Activated T-cell treated with anti-CD3 and anti-CD28 coated beads for 48 hours (primary cell): Measurements from ENCODE around the gene IFNA14.
"Not testable (repeated sequence)": the region's sequence is repeated elsewhere in the genome, so short reads cannot be mapped to it uniquely, and the experiment has no call there.

Source experiments
- DNase-seq: peaks from one replicate; pipeline ENCODE4 v3.0.0-alpha.2; 2020; ENCODE audit warnings: low read depth

Gene IFNA14

DNA sequence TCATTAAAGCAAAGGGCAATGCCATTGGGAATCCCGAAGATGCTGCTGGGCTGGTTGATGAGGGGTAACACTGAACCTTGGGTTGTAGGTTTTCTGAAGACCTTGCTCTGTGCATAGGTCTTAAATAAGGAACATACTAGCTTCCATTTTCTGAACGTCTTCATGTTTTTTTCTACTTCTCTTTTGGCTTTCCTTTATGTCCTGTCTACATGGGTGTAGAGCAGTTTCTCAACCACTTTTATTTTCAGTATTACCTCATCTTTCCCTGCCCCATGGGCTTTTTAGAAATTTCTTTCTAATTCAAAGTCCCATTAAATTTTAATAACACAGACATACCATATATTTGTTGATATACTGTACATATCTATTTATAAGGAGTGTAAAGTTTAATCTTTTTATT lies at the start of gene IFNA14:
Gene IFNA14 (minus strand): TSS at position 95 of the 400 bp plus-strand sequence. CDS start 70 bp downstream, at position 25.
- no peak for DNase-seq

GRCh38 chr9:21287280-21287679 lies 47.5 kb upstream of the IFNA14 start:
- no peak for DNase-seq

- no peak for DNase-seq
Measured at GRCh38 chr9:21286659-21287058, 46.9 kb upstream of the IFNA14 start.

GRCh38 chr9:21286099-21286498 lies 46.3 kb upstream of the IFNA14 start:
- no peak for DNase-seq

DNA sequence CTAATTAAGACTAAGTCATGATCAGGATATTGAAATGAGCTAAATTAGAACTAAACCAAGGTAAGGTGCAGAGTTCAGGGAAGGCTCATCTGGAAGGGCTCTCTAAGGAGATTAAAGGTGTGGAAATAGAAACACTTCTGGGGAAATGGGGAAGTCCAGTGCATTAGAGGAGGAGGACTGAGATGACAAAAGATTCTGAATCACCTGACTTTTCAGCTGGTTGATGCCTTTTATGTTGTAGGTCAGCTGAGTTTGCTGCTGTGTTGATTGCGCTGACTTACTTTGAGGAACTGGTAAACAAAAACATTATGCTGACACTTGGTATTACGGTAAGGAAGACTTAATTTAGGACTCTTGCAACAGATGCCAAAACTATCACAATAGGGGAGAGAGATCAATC lies 41.5 kb upstream of the IFNA14 start:
- DNase-seq, result no peak

DNA sequence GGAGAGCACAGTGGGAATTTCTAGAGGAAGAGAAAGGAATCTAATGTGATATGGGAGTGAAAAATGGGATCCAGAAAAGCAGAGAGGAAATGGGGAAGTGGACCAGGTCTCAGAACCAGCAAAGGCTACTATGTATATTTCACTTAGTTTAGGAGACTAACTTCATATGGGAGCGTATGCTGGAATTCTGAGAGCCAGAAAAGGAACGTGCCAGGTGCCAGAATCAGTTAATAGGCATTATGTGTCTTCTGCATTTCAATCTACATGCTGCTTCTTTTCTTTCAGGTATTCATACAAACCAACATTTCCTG lies 28.5 kb upstream of the IFNA14 start:
- DNase-seq, result no peak

DNA sequence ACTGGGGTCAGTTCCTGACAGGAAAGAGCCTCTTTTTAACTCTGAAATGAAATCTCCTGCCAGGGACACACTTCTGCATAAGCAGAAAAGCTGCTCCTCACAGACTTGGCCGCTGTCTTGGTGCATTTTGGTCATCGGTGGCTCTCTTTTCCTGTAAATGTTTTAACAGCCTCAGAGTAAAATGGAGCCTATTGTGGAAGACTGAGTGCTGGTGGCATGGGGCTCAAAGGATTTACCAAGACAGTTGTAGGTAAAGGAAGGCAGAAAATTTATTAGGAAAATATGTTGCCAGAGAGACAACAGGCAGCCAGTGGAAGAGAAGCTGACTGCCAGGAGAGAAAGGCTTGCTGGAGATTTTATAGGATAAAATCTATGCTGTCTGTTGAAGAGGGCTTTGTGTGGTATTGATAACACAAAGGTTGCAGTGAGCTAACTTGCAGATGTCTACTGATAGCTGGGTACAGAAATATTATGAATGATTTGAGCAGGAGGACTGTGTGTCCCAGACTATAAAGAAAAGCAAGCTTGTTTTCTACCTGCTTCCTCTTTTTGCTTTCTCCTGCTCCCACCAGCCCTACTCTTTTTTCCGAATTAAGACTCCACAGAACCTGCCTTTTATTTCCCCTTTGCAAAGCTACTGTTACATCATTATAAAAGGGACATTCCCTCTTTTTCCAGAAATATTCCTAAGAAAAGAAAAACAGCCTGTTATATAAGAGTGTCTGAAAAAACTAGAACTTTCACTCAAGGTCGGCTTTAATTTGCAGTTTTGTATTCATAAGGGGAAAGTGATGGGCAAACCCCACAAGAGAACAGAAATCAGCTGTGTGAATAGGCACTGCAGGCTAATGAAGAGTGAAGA lies 27.9 kb upstream of the IFNA14 start:
- no peak for DNase-seq

- no peak for DNase-seq
Measured at GRCh38 chr9:21266733-21267484, 27.1 kb upstream of the IFNA14 start.

DNA sequence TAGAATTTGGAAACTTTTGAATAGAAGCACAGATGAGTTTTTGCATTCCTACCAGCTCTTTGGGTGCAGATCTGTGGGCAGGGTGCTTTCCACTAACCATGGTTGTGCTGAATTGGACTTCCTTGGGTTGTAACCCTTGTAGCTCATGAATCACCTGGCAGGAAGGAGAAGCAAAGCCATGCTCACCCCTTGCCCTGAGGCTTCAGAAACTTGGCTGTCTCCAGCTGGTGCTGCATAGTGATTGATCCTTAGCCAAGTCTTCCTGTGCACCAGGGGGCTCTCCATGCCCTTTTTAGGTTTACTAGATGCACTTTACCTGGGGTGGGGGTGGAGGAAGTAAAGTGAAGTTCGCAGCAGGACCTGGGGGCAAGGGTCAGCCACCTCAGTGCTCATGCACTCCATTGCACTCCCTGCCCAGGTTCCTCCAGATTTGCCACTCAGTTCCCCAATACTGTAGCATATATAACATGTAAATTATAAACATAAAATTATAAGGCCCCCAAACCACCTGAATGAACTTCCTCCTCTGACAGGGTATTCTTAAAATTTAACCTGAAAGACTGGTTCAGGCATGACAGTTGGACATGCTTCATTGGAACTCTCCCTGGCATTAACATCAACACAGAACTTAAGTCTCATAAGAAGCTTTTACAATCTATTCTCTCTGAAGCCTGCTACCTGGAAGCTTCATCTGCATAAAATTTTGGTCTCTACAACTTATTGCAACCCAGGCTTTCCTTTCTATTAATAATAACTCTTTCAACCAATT lies 25.8 kb upstream of the IFNA14 start:
- DNase-seq, result no peak

GRCh38 chr9:21255538-21256212 lies 15.9 kb upstream of the IFNA14 start:
- no peak for DNase-seq

DNA sequence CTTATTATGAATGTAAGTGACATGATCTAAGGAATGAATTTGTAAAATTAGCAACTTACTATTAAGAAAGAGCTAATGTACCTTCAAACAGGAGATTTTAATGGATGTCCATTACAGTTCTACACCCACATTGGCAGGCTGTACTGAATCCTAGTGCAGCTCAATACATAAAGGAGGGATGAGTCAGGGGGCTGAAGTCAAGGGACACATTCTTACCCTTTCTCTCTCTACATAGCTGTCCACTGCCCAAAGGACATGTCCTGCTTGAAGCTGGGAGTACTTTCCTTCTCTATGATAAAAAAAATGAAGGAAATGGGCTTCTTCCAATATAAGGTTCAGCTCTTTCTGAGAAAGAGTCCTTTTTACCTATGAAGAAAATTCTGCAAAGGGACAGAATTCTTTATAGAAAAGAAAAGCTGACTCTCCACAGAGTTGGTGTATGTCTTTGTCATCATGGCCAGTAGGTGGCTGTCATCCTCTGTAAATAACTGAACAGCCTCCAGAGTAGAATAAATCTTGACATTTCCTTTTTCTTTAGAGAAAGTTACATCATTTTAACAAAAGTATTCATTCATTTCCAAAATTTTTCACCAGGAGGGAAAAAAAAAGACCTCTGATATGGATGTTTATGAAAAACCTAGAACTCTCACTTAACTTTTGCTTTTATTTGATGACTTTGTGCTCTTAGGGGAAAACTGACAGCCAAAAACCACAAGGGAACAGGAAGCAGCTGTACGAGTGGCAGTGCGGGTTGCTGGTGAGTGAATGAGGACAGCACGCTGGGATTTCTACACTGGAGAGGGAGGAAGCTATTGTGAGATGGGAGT lies 13.1 kb upstream of the IFNA14 start:
- DNase-seq, result no peak

DNA sequence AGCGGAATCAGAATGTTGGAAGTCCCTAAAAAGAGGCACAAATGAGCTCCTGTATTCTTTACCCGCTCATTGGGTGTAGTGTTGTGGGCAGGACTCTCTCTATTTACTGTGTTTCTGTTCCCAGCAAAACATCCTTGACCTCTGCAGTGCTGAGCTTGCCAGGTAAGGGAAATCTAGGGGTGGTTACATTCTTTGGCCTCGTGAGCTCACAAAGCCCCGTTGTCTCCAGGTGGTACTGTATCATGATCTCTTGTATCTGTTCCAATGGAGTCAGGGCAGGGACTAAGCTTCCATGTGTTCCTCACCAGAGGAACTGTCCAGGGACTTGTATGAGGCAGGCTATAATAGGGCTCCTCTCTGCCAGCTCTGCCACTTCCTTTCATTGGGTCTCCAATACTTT lies 11.8 kb upstream of the IFNA14 start:
- DNase-seq, result no peak

- no peak for DNase-seq
Measured at GRCh38 chr9:21251190-21251589, 11.4 kb upstream of the IFNA14 start.

DNA sequence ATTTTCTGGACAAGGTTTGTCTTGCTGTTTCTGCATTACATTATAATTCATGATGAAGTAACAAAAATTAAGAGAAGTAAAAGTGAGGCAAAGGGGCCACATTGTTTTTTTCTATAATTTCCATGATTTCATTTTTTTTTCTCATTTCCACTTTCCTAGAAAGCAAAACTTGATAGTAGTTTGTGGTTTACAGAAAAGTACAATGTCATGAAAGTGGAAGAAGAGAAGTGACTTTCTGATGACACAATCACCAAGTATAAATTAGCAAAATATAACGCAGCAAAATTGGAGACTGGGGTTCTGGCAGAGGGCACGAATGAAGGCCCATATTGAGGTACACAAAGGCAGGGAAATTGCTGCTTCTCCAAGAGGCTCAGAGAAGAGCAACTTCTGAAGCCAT lies 5.0 kb upstream of the IFNA14 start:
- DNase-seq, result no peak

DNA sequence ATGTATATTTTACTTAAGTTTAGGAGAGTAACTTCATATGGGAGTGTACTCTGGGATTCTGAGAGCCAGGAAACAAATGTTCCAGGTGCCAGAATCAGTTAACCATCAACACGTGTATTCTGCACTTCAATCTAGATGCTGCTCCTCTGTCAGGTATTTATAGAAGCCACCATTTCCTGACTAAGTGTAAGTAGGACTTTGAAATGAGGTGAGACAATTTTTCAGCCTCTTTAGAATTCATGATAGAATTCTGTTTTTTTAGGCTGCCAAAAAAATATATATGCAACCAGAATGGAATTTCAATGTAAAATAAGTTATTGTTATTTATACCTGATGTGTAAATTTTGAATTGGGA lies 3.5 kb downstream of the IFNA14 start:
- DNase-seq, result not testable (repeated sequence)

GRCh38 chr9:21235468-21236359 lies 4.1 kb downstream of the IFNA14 start:
- not testable (repeated sequence) for DNase-seq

DNA sequence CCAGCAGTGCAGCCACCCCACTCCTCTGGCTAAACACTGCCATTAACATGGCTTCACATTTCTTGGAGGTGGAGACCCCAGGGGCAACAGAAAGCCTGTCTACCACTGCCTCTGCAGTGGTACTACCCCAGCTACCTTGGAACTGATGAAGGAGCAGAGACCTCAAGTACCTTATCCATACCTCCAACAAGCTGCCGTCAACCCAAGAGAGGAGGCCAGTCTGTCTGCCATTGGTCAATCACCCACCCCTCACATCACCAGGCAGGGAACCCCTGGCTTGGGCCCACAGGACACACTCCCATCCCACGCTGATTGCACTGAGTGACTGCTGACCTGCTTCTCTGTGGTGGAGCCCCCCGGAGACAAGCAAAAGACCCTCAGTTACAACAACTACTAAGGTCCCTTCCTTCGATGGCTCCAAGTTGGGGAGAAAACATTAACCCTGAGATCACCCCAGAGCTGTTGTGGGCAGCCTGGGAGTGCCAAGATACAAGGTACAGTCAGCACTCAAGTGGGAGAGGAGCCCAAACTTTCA lies 5.6 kb downstream of the IFNA14 start:
- DNase-seq, result no peak

- no peak for DNase-seq
Measured at GRCh38 chr9:21233258-21233657, 6.5 kb downstream of the IFNA14 start.

DNA sequence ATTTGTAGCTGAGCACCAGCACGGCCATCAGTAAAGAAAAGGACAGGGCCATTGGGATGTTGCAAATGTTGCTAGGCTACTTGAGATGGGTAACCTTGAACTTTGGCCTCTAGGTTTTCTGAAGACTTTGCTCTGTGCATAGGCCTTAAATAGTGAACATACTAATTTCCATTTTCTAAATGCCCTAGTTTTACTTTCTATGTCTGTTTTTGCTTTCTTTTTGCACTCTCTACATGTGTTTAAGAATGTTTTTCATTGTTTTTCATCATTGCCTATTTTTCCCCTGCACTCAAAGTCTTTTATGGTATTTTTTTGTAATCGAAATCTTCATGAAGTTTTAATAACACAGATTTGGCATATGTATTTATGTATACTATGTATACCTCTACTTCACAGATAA lies 11.7 kb downstream of the IFNA14 start, which contains the start of gene IFNA17:
Gene IFNA17 (minus strand): TSS at position 101 of the 400 bp plus-strand sequence. CDS start 49 bp downstream, at position 52.
- DNase-seq, result no peak

- not testable (repeated sequence) for DNase-seq
Measured at GRCh38 chr9:21217211-21217610, 22.6 kb downstream of the IFNA14 start, which contains the start of gene IFNA16. TSS of gene IFNA16 (minus strand) at chr9:21217311. CDS start at chr9:21217305, 6 bp downstream.
